Stimulated activated CD4-positive, alpha-beta T cell treated with anti-CD3 and anti-CD28 coated beads, Interleukin-15, amount 100 ng/mL, for 48 hours (primary cell): Measurements from ENCODE around the gene ITPR3.

Experiments
- DNase-seq, 2 donors: peaks; one replicate each; pipeline ENCODE4 v3.0.0-alpha.2; 2020; ENCODE audit warnings: low read depth in 2 of 2

ITPR3 gene

DNA sequence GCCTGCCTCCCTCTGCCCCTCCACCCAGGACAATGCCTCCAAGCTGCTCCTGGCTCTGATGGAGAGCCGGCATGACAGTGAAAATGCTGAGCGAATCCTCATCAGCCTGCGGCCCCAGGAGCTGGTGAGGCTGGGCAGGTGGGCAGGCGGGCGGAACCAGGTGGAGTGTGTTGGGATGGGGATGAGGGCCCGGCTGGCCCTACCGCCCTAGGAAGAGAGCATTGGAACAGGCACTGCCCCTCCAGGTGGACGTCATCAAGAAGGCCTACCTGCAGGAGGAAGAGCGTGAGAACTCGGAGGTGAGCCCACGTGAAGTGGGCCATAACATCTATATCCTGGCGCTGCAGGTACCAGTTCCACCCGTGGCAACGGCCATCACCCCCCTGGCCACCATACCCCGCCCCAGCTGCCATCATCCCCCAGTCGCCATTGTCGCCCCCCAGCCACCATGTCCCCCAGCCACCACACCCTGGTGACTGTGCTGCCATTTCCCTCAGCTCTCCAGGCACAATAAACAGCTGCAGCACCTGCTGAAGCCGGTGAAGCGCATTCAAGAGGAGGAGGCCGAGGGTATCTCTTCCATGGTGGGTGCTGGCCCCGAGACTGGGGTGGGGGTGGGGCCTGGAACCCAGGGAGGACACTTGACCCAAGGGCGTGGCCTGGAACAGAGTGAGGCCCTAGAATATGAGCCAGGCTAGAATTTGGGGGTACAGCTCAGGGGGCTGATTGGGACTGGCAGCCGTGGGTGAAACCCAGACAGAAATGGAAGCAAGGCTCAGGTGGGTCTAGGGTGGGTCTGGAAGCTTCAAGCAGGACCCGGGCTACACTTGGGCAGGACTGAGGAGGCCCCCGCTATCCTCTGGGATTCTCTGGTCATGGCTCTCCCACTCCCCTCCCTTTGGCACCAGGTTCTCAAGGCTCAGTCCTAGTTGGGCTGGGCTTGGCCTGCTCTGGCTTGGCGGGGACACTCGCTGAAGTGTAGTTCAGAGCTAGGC, 66.2 kb downstream of the ITPR3 start:
- no peak for DNase-seq

DNA sequence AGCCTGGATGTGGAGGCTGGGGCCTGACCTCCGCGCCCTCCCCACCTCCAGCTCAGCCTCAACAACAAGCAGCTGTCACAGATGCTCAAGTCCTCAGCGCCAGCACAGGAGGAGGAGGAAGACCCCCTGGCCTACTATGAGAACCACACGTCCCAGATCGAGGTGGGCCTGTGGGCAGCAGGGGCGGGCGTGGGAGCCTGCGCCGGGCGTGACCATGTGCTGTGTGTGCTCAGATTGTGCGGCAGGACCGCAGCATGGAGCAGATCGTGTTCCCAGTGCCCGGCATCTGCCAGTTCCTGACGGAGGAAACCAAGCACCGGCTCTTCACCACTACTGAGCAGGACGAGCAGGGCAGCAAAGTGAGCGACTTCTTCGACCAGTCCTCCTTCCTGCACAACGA, 66.9 kb downstream of the ITPR3 start:
- DNase-seq = no peak

DNA sequence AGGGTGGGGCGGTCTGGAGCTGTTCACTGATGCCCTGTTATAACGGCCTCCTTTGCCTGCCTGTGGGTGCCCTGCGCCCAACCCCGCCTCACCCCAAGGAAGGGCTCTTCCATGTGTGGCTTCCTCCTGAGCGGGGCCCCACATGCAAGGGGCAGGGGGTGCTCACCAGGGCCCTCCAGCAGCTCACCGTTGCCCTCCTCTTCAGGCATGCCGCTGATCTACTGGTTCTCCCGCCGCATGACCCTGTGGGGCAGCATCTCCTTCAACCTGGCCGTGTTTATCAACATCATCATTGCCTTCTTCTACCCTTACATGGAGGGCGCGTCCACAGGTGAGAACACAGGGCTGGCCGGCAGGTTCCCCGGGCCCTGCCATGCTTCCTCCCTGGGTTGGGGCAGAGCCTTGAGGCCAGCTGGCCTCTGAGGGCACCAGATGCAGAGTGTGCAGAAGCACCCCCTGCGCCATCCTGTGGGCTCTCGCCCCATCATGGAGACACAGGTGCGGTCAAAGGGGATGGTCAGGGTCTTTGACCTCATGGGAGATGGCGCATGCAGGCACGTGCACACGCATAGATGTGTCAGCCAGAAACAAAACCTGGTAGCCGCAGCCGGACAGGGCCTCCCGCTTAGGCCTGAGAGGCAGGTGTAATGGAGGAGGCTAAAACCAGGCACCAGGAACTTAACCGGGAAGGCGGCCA, 67.5 kb downstream of the ITPR3 start:
- DNase-seq = no peak

DNA sequence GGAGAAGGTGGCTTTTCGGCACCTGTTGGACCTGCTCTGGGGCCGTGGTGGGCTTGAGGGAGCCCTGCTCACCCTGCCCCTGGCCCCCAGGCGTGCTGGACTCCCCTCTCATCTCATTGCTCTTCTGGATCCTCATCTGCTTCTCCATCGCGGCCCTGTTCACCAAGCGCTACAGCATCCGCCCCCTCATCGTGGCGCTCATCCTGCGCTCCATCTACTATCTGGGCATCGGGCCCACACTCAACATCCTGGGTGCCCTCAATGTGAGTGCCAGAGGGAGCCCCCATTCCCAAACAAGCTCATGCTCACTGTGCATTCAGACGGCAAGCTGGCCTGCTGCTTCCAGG, 68.0 kb downstream of the ITPR3 start:
- no peak for DNase-seq

DNA sequence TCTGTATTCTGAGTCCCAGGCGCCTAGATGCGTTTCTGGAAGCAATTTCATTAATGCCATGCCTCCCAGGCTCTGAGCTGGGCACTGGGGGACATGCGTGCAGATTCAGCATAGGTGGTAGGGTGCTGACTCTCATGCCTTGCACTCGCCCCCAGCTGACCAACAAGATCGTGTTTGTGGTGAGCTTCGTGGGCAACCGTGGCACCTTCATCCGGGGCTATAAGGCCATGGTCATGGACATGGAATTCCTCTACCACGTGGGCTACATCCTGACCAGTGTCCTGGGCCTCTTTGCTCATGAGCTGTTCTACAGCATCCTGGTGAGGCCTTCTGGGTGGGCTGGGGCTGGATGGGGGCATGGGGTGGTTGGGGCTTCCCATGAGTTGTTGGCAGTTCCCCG, 68.8 kb downstream of the ITPR3 start:
- DNase-seq = no peak

DNA sequence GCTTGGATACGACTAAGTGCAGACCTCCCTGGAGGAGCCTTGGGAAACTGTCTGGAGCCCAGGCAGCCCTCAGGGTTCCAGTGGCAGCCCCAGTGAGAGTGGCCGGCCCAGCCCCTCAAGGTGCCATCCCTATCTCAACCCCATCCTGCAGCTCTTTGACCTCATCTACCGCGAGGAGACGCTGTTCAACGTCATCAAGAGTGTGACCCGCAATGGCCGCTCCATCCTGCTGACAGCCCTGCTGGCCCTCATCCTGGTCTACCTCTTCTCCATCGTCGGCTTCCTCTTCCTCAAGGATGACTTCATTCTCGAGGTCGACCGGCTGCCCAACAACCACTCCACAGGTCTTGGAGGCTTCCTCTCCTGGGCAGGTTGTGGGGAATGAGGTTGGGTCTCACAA, 69.6 kb downstream of the ITPR3 start:
- no peak for DNase-seq

DNA sequence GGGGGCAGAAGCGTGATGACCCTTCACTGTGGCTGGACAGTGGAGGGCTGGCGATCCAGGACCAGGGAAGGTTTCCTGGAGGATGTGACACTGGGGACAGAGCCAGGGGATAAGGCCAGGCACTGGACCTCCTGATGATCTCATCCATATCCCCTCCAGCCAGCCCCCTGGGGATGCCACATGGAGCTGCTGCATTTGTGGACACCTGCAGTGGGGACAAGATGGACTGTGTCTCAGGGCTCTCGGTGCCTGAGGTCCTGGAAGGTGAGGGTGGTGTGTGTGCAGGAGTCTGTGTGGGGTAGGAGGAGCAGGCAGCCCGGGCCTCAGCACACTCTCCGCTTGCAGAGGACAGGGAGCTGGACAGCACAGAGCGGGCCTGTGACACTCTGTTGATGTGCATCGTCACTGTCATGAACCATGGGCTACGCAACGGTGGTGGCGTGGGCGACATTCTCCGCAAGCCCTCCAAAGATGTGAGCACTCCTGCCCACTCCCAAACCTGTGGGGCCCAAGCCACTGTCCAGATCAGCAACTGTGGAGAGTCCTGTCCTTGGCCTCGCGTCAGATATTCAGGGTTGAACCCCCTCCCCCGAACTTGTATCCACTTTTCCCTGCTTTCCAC, 70.4 kb downstream of the ITPR3 start:
- no peak for DNase-seq

DNA sequence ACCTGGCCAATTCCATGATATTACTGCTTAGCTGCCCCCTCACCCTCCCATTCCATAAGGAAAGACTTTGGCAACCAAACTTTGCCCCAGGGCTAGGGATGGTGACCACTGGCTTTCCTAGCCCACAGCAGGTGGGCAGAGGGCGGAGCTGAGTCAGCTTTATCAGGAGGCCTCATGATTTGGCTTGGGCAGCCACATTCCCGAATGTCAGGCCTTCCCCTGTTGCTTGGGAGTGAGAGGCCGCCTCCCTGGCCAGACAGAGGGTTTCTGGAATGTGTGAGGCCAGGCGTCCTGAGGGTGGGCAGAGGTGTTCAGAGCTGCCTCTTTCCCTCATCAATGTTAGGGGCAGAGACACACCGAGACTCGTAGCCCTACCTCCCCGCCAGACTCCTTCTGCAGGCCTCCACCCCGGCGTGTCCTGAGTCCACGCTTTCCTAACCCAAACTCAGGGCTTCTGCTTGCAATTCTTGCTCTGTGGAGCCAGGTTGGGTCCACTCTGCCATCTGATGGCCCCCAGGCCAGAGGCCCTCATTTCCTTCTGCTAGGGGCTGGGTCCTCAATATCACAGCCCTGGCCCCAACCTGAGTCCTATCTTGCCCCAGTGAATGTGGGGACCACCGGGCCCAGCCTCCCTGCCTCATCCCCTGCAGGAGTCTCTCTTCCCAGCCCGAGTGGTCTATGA, 71.1 kb downstream of the ITPR3 start:
- DNase-seq = no peak

DNA sequence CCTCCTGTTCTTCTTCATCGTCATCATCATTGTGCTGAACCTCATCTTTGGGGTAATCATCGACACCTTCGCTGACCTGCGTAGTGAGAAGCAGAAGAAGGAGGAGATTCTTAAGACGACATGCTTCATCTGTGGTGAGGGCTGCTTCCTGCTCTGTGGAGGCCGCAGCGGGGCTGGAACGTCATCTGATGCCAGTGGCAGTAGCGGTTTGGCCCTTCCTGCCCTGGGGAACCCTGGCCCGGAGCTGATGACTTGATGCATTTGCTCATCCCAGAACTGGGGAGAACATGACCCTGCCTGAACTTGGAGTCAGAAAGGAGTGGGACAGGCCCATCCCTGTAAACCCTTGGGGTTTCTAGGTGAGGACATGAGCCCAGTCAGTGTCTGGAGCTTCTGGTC, 71.6 kb downstream of the ITPR3 start:
- peak; percentile 46 to 62 for DNase-seq

DNA sequence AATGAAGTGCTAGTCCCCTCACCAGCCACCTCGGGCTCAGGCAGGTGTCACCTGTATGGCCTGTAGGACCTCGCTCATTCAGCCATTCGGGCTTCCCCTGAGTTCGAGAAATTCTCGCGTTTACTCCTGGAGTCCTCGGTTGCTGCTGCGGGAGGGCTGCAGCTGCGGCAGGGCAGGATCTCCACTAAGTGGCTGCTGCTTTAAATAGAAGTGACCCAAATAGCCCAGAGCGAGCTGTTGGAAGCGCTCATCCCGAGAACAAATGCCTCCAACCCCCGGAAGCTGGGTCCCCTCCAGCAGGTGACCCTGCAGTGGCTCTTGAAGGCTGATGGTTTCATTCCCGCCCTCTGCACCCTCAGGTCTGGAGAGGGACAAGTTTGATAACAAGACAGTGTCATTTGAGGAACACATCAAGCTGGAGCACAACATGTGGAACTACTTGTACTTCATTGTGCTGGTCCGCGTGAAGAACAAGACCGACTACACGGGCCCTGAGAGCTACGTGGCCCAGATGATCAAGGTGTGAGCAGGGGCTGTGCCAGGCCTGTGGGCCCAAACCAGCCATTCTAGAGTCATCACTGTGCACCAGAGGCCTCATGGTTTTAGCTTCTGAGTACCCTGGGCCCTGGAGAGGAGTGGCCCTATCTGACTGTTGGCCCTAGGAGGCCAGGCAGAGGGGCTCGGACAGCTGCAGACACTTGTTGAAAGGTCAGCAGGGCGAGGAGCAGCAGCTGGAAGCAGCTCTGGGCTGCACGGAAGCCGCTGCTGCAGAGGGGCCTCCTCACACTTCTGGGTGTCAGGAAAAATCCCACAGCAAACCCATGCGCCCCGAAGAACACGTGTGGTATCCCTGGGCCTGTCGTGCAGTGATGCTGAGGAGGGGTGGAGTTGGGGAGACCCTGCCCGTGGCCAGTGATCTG, 72.3 kb downstream of the ITPR3 start:
- DNase-seq = no peak

DNA sequence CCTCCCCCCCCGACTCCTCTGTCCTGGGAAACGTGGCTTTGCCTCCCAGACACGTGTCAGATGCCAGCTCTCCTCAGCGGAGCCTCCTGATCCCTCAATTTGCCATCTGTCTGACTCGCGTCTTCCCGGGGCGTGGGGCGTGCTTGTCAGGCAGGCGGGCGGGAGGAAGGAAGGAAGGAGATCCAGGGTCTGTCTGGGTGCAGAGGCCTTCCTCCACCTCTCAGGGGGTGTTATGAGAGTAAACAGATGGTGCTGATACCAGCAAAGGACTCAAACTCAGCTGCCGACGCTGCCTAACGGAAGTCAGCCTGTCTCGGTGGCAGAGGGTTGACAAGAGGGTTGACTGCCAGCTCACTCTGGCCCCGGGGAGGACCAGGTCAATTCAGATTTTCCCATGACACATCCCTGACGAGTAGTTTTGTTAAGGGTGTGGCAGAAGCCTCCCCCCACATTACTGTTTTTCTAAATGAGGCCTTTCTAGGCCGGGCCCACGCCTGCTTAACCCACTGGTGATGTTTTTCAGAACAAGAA, 73.3 kb downstream of the ITPR3 start:
- DNase-seq = peak; percentile 68 to 71

DNA sequence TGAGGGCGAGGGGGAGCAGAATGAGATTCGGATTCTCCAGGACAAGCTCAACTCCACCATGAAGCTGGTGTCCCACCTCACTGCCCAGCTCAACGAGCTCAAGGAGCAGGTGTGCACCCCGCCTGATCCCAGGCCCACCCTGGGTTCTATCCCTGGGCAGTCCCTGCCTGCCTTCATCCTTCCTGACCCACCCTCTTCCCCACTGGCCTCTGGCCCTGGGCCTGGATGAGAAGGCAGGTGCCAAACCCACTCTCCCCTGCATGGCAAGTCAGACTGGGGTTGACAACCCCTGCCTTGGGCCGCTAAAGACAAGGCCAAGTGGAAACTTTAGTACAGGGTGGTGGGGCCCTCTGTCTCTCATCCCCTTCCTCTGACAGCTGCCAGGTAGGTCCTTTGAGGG, 73.9 kb downstream of the ITPR3 start:
- DNase-seq = no peak

DNA sequence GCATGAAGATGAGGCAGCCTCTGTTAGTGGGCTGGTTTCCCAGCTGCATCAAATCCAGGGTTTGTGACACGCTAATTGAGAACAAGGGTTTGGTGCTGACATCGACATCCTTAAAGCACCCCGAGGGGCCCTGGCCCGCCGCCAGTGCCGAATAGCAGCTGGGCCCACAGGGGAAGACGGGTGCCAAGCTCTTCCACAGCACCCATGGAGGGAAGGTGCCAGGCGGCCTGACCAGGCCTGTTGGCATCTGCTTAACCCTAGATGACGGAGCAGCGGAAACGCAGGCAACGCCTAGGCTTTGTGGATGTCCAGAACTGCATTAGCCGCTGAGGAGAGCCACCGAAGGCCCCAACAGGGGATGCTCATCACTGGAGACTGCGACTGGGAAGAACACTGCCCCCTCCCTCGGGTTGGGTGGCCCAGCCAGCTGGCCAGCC, 74.3 kb downstream of the ITPR3 start:
- DNase-seq = no peak

DNA sequence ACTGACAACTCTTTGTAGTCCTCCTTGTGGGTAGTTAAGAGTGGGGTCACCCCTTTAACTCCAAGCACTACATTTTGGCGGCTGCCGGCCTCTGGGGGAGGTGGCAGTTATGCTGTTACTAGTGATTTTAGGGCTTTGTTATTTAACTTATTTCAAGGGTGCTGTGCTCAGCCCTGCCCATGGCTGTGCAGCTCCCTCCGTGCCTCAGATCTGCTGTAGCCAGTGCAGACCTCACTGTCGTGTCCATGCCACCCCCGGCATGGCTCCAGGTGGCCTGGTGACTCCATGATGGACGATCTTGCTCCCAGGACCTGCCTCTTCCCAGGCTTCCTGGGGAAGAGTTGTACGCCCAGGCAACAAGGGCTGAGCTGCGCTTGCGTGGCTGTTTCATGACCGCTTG, 75.0 kb downstream of the ITPR3 start:
- DNase-seq = no peak

DNA sequence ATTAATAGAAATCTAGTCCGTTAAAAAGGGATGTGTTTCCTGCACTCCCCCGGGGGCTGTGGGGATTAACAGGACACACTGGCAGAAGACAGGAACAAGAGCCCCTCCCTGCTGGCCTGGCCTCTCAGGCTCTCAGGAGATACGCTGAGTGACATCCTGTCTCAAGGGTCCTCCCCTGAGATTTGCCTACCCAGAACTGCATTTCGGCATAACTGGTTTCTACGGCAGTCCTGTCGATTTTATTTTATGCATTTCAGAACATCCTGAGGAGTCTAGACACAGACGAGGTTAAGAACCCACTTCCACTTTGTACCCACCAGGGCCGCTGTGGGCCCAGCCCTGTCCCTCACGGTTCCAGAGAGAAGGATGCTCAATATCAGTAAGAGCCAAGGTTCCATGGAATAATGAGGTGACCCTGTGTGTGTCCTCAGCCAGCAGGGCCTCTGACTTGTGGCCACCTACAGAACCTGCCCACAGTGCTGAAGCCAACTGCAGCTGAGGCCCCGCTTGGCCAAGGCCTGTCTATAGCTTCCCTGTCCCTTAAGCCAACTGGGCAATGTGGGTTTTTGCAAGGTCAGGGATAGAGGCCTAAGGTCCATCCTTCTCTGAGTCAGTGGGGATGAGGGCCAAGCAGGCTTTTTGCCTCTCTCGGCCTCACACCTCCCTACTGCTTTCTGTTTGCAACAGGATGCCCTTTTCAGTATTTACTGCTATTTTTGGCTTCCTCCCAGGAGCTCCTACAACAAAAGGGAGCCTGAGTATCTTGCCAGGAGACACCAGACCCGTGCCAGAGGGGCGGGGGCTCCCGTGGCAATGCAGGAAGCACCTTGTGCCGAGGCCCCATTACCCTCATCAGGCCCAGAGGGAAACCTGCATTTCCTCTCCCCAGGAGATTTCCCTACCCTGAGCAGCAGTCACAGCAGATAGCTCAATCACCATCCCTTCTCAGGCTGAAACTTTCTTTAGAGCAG, 75.7 kb downstream of the ITPR3 start:
- DNase-seq = no peak

DNA sequence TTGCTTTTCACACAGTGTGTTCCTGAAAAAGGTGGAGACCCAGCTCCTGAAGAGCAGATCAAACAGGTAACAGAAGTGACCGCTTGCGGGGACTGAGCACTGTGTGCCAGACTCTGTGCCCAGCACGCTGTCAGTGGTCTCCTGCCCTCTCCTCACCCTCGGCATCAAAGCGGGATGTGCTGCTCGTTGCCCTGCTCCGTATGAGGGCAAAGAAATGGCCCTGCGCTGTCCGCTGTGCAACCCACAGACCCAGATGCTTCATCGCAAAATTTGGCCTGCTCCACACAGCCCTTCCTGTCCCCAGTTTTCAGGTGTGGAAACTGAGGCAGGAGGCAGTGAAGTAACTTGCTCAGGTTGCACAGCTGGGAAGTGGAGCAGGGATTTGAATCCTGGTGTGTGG, 76.7 kb downstream of the ITPR3 start:
- no peak for DNase-seq

DNA sequence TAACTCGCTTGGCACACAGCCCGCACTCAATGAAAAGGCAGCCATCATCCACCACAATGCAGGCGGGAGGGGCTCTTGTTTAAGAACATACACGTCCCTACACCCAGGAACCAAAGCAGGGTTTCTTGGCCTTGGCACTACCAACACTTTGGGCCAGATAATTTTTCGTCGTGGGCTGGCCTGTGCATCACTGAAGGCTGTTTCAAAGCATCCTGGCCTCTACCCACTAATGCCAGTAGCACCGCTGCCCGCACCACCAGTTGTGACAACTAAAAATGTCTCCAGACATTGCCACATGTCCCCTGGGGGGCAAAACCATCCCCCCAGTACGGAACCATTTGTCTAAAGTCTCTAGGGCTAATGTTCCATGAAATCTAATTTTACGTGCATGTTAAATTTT, 77.4 kb downstream of the ITPR3 start:
- DNase-seq = no peak

DNA sequence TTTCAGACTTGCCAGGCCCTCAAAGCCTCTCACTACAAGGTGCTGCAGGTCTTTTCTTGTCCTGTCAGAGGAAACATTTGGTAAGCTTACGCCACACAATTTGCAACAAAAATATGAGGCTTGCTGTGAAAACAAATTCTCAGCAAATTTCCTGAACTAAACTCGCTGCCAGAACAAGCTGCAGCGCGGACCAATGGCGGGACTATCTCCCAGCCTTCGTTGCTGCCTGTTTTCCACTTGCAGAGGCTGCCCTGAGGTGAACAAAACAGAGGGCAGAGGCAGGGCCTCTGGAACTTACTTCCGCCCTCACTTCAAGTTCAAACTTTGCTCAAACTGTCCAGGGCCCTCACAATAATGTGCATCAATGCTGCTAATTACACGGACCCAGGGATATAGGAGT, 78.0 kb downstream of the ITPR3 start:
- DNase-seq = no peak

DNA sequence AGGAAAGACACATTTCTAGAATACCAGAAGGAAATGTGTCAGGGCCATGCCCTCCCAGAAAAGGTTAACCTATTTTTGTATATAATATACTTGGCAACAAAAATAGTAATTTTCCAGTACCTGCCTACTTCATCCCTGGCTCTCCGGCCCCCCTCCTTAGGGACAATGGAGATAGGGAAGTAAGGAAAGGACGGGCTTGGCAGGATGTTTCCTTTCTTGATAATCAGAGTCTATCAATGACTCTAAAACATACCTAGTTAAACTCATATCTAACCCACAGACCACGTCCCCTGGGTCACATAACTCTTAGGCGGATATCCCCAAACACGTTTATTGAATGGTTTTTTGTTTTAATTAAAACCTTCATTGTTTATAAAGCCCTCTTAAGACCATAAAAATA, 78.6 kb downstream of the ITPR3 start:
- no peak for DNase-seq
